BJ (cell line): ENCODE measurements around the gene USP22. TPM values are rescaled to one million over a fixed set of nuclear protein-coding genes. Genes with fewer than 3 reads are reported as not detected.

Source experiments
- CTCF ChIA-PET: fragments of 350-600 bp; formaldehyde crosslinking; extraction: SDS; loops from one replicate; lab custom pipeline; 2021; ENCODE audit warnings: antibody characterized with exemption, inconsistent platforms; lab: Yijun Ruan, JAX
- POLR2A ChIA-PET: fragments of 300-600 bp; sonication (Branson Sonifier 250); formaldehyde crosslinking; extraction: SDS; loops from one replicate; lab custom pipeline; 2021; ENCODE audit warnings: antibody characterized with exemption; lab: Charles Lee
- DNase-seq: peaks from one replicate; pipeline ENCODE4 v3.0.0-alpha.2; 2011; ENCODE audit warnings: low read depth
- H3K27me3 ChIP-seq: 2 replicates; pipeline ENCODE4 v1.6.0; 2011; ENCODE audit warnings: low read length; ENCODE audit not compliant: control insufficient read depth, insufficient read depth
- H3K36me3 ChIP-seq: 2 replicates; pipeline ENCODE4 v1.5.1; 2011; ENCODE audit warnings: low read length; ENCODE audit not compliant: control insufficient read depth, insufficient read depth
- H3K4me3 ChIP-seq: 2 replicates; pipeline ENCODE4 v1.5.1; 2011; ENCODE audit warnings: low read depth, mild to moderate bottlenecking, control low read depth, low read length
- CTCF ChIP-seq: IDR thresholded peaks from 2 replicates; pipeline ENCODE4 v1.5.1; 2011; ENCODE audit warnings: low read depth, mild to moderate bottlenecking, control low read depth, inconsistent platforms, low read length, moderate library complexity; ENCODE audit not compliant: insufficient read depth
- polyA plus RNA-seq: library from polyadenylated mRNA; depleted of rRNA; stranded (reverse); fragments of >200 nt; gene quantifications from 2 replicates; pipeline ENCODE4 v1.2.3, GENCODE V29; 2011

The USP22 gene
- polyA plus RNA-seq, 1 experiment: 212 TPM

- Histone ChIP-seq H3K27me3 (no peaks in the 10 kb centered on the region), H3K4me3 (peak overlapping the region; percentile 87), H3K36me3 (peaks cover 4% of the 10 kb centered on the region; the same call in 1 of the 2 replicates)
- ChIA-PET POLR2A (no interaction called here), CTCF (no interaction called here)
- TF ChIP-seq CTCF: no peak
- no peak for DNase-seq
These were observed 912 bp downstream of the USP22 start for GRCh38 chr17:21041741-21042457.

GRCh38 chr17:21039839-21040575 is 2.8 kb downstream of the USP22 start:
- Histone ChIP-seq H3K4me3 (peak overlapping the region; percentile 87), H3K27me3 (no peaks in the 10 kb centered on the region), H3K36me3 (peaks cover 4% of the 10 kb centered on the region; the same call in 1 of the 2 replicates)
- ChIA-PET POLR2A (no interaction called here), CTCF (interaction anchor here (0.8 to 1.7 kb wide), 4 partner anchors 16 to 60 kb away, joined by 3 to 4 read pairs (median 4); no protein-coding TSS in a partner anchor)
- peak; percentile 56 for TF ChIP-seq CTCF
- DNase-seq: no peak

- ChIA-PET POLR2A (interaction anchor here (0.6 kb wide), 1 partner anchor 100 kb away, joined by 4 read pairs; no protein-coding TSS in a partner anchor), CTCF (interaction anchor here (1.2 kb wide), 1 partner anchor 82 kb away, joined by 3 read pairs; no protein-coding TSS in a partner anchor)
- TF ChIP-seq CTCF: no peak
- DNase-seq: no peak
- peaks cover 4% of the 10 kb centered on the region; the same call in 1 of the 2 replicates for H3K36me3 ChIP-seq
- no peak overlapping the region for H3K4me3 ChIP-seq
- H3K27me3 ChIP-seq: no peaks in the 10 kb centered on the region
These were observed 5.6 kb downstream of the USP22 start for GRCh38 chr17:21037117-21037803.

GRCh38 chr17:21036361-21036881 is 6.4 kb downstream of the USP22 start:
- H3K27me3 ChIP-seq: no peaks in the 10 kb centered on the region
- no peak for DNase-seq
- H3K36me3 ChIP-seq: peaks cover 4% of the 10 kb centered on the region; the same call in 1 of the 2 replicates
- ChIA-PET POLR2A (no interaction called here), CTCF (interaction anchor here (1.2 kb wide), 1 partner anchor 83 kb away, joined by 3 read pairs; no protein-coding TSS in a partner anchor)
- no peak for TF ChIP-seq CTCF
- no peak overlapping the region for H3K4me3 ChIP-seq
